Neural progenitor cell (in vitro differentiated cells): ENCODE measurements around the gene PPP1R14B.

Experiments
- EZH2 ChIP-seq: fragments of 200-600 bp; sonication (generic); IDR thresholded peaks from 2 replicates; pipeline ENCODE4 v1.6.1; 2017; ENCODE audit warnings: antibody characterized with exemption, mild to moderate bottlenecking, moderate library complexity
- EZH2phosphoT487 ChIP-seq: fragments of 200-600 bp; sonication (generic); IDR thresholded peaks from 2 replicates; pipeline ENCODE4 v1.6.1; 2017; ENCODE audit warnings: antibody characterized with exemption
- TF ChIP-seq, protein P1 (sequence below): fragments of 200-600 bp; sonication (generic); IDR thresholded peaks from 2 replicates; pipeline ENCODE4 v1.5.1; 2017; ENCODE audit warnings: antibody characterized with exemption, mild to moderate bottlenecking

DNA sequence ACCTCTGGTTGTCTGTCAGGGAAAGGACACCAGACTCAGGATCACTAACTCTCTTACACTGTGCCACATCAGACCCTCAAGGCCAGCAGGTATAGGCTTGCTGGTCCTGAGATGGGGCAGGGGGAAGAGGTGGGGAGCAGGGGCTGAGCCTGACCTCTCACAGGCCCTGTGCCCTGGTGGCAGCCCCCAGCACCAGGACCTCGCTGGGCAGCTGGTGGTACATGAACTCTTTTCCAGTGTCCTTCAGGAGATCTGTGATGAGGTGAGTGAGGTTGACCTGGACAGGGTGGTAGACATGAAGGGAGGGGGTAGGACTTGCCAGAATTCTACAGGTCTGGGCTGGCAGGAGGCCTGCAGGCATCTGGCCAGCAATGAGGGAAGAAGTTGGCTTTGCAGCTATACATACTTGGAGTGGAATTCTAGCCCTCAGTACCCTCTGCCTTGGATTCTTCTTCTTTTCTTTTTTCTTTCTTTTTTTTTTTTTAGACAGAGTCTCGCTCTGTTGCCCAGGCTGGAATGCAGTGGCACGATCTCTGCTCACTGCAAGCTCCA lies 19.3 kb downstream of the PPP1R14B start:
- TF ChIP-seq EZH2phosphoT487 = no peak
- TF ChIP-seq, protein P1, sequence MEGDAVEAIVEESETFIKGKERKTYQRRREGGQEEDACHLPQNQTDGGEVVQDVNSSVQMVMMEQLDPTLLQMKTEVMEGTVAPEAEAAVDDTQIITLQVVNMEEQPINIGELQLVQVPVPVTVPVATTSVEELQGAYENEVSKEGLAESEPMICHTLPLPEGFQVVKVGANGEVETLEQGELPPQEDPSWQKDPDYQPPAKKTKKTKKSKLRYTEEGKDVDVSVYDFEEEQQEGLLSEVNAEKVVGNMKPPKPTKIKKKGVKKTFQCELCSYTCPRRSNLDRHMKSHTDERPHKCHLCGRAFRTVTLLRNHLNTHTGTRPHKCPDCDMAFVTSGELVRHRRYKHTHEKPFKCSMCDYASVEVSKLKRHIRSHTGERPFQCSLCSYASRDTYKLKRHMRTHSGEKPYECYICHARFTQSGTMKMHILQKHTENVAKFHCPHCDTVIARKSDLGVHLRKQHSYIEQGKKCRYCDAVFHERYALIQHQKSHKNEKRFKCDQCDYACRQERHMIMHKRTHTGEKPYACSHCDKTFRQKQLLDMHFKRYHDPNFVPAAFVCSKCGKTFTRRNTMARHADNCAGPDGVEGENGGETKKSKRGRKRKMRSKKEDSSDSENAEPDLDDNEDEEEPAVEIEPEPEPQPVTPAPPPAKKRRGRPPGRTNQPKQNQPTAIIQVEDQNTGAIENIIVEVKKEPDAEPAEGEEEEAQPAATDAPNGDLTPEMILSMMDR = no peak
- TF ChIP-seq EZH2 = no peak
